Activated CD8-positive, alpha-beta memory T cell treated with anti-CD3 and anti-CD28 coated beads, Interleukin-2, amount 50 U/mL, for 48 hours (primary cell): Measurements from ENCODE around the gene ARPC5.
"Not testable (repeated sequence)": the region's sequence is repeated elsewhere in the genome, so short reads cannot be mapped to it uniquely, and the experiment has no call there.

Experiments
- DNase-seq: peaks from one replicate; pipeline ENCODE4 v3.0.0-alpha.2; 2020

Gene ARPC5

GRCh38 chr1:183635606-183636333 is at the start of gene ARPC5:
TSS of gene ARPC5 (minus strand) at chr1:183635783. CDS start at chr1:183635659, 124 bp downstream.
- DNase-seq, result peak; percentile 98

GRCh38 chr1:183685112-183685713 is 49.6 kb upstream of the ARPC5 start:
- DNase-seq, result no peak

GRCh38 chr1:183679363-183679762 is 43.8 kb upstream of the ARPC5 start:
- DNase-seq, result not testable (repeated sequence)

GRCh38 chr1:183678819-183679218 is 43.2 kb upstream of the ARPC5 start:
- no peak for DNase-seq

GRCh38 chr1:183676586-183677189 is 41.1 kb upstream of the ARPC5 start:
- DNase-seq, result no peak

- no peak for DNase-seq
Observed at GRCh38 chr1:183675883-183676585, 40.5 kb upstream of the ARPC5 start.

- no peak for DNase-seq
Observed at GRCh38 chr1:183675381-183675780, 39.8 kb upstream of the ARPC5 start.

GRCh38 chr1:183674886-183675285 is 39.3 kb upstream of the ARPC5 start:
- DNase-seq, result no peak

- DNase-seq, result no peak
Observed at GRCh38 chr1:183674339-183674738, 38.8 kb upstream of the ARPC5 start.

GRCh38 chr1:183673605-183674323 is 38.2 kb upstream of the ARPC5 start:
- DNase-seq, result no peak

GRCh38 chr1:183670169-183670568 is 34.6 kb upstream of the ARPC5 start:
- no peak for DNase-seq

- DNase-seq, result no peak
Observed at GRCh38 chr1:183656355-183656754, 20.8 kb upstream of the ARPC5 start.

GRCh38 chr1:183655562-183656075 is 20.0 kb upstream of the ARPC5 start:
- peak; percentile 84 for DNase-seq

- no peak for DNase-seq
Observed at GRCh38 chr1:183654706-183655105, 19.1 kb upstream of the ARPC5 start.

- no peak for DNase-seq
Observed at GRCh38 chr1:183653876-183654451, 18.4 kb upstream of the ARPC5 start.

- no peak for DNase-seq
Observed at GRCh38 chr1:183653462-183653794, 17.8 kb upstream of the ARPC5 start.

- no peak for DNase-seq
Observed at GRCh38 chr1:183652547-183653461, 17.2 kb upstream of the ARPC5 start, which contains the start of gene APOBEC4. TSS of gene APOBEC4 (minus strand) at chr1:183653316. CDS start at chr1:183648781, 4,535 bp downstream.

GRCh38 chr1:183652107-183652506 is 16.5 kb upstream of the ARPC5 start:
- no peak for DNase-seq

- DNase-seq, result no peak
Observed at GRCh38 chr1:183651612-183652011, 16.0 kb upstream of the ARPC5 start.

- DNase-seq, result no peak
Observed at GRCh38 chr1:183648042-183648441, 12.5 kb upstream of the ARPC5 start.

GRCh38 chr1:183646776-183647175 is 11.2 kb upstream of the ARPC5 start:
- no peak for DNase-seq
